HEK293T (cell line): ENCODE measurements around the gene STRN3.

Experiments
- CTCF ChIA-PET: fragments of 350-600 bp; formaldehyde crosslinking; extraction: SDS; loops from one replicate; lab custom pipeline; 2021; ENCODE audit warnings: antibody characterized with exemption, inconsistent platforms; lab: Yijun Ruan, JAX
- POLR2A ChIA-PET: fragments of 350-600 bp; formaldehyde crosslinking; extraction: SDS; loops from one replicate; lab custom pipeline; 2020; ENCODE audit warnings: antibody characterized with exemption, inconsistent platforms; lab: Yijun Ruan, JAX
- DNase-seq: peaks from one replicate; pipeline ENCODE4 v3.0.0; 2012; ENCODE audit warnings: mixed read lengths; ENCODE audit errors: extremely low spot score
- ARNT ChIP-seq: fragments of 450-650 bp; IDR thresholded peaks from 2 replicates; pipeline ENCODE4 v1.6.1; 2017; ENCODE audit warnings: mild to moderate bottlenecking
- BHLHE40 ChIP-seq: fragments of 450-650 bp; IDR thresholded peaks from 2 replicates; pipeline ENCODE4 v1.6.1; 2016; ENCODE audit warnings: mild to moderate bottlenecking, moderate library complexity, borderline replicate concordance
- CTBP1 ChIP-seq: fragments of 450-650 bp; IDR thresholded peaks from 2 replicates; pipeline ENCODE4 v1.6.1; 2016; ENCODE audit warnings: borderline replicate concordance
- ELF4 ChIP-seq: fragments of 450-650 bp; IDR thresholded peaks from 2 replicates; pipeline ENCODE4 v1.6.1; 2017; ENCODE audit warnings: antibody characterized with exemption
- FOXA1 ChIP-seq: fragments of 450-650 bp; IDR thresholded peaks from 2 replicates; pipeline ENCODE4 v1.6.1; 2016; ENCODE audit warnings: mild to moderate bottlenecking
- FOXK2 ChIP-seq: fragments of 450-650 bp; IDR thresholded peaks from 2 replicates; pipeline ENCODE4 v1.6.1; 2016; ENCODE audit warnings: mild to moderate bottlenecking
- FOXM1 ChIP-seq: fragments of 450-650 bp; IDR thresholded peaks from 2 replicates; pipeline ENCODE4 v1.6.1; 2017; ENCODE audit warnings: mild to moderate bottlenecking, borderline replicate concordance
- HDGF ChIP-seq: fragments of 450-650 bp; IDR thresholded peaks from 2 replicates; pipeline ENCODE4 v1.6.1; 2017; ENCODE audit warnings: antibody characterized with exemption, borderline replicate concordance
- L3MBTL2 ChIP-seq: fragments of 450-650 bp; conservative IDR thresholded peaks from 2 replicates; pipeline ENCODE4 v1.6.1; 2016; ENCODE audit warnings: mild to moderate bottlenecking
- LEF1 ChIP-seq: fragments of 450-650 bp; IDR thresholded peaks from 2 replicates; pipeline ENCODE4 v1.6.1; 2017; ENCODE audit warnings: mild to moderate bottlenecking, borderline replicate concordance
- NFRKB ChIP-seq: fragments of 450-650 bp; IDR thresholded peaks from 2 replicates; pipeline ENCODE4 v1.6.1; 2016; ENCODE audit warnings: mild to moderate bottlenecking, moderate library complexity
- PKNOX1 ChIP-seq: fragments of 450-650 bp; IDR thresholded peaks from 2 replicates; pipeline ENCODE4 v1.6.1; 2016
- SP1 ChIP-seq: fragments of 450-650 bp; IDR thresholded peaks from 2 replicates; pipeline ENCODE4 v1.6.1; 2017
- SUZ12 ChIP-seq: fragments of 450-650 bp; IDR thresholded peaks from 2 replicates; pipeline ENCODE4 v1.6.1; 2016; ENCODE audit warnings: mild to moderate bottlenecking
- TARDBP ChIP-seq: fragments of 450-650 bp; IDR thresholded peaks from 2 replicates; pipeline ENCODE4 v1.6.1; 2016
- ZNF384 ChIP-seq: fragments of 450-650 bp; IDR thresholded peaks from 2 replicates; pipeline ENCODE4 v1.6.1; 2016

The STRN3 gene

GRCh38 chr14:31030469-31030868, 4.3 kb upstream of the STRN3 start:
- ChIA-PET CTCF (no interaction called here), POLR2A (no interaction called here)
- DNase-seq: no peak
- TF ChIP-seq BHLHE40: no peak
- no peak for TF ChIP-seq FOXK2
- TF ChIP-seq ELF4: no peak
- no peak for TF ChIP-seq NFRKB
- no peak for TF ChIP-seq CTBP1
- no peak for TF ChIP-seq FOXA1
- no peak for TF ChIP-seq ARNT
- TF ChIP-seq FOXM1: no peak
- no peak for TF ChIP-seq TARDBP
- TF ChIP-seq LEF1: no peak
- no peak for TF ChIP-seq PKNOX1
- no peak for TF ChIP-seq SP1
- TF ChIP-seq HDGF: no peak

DNA sequence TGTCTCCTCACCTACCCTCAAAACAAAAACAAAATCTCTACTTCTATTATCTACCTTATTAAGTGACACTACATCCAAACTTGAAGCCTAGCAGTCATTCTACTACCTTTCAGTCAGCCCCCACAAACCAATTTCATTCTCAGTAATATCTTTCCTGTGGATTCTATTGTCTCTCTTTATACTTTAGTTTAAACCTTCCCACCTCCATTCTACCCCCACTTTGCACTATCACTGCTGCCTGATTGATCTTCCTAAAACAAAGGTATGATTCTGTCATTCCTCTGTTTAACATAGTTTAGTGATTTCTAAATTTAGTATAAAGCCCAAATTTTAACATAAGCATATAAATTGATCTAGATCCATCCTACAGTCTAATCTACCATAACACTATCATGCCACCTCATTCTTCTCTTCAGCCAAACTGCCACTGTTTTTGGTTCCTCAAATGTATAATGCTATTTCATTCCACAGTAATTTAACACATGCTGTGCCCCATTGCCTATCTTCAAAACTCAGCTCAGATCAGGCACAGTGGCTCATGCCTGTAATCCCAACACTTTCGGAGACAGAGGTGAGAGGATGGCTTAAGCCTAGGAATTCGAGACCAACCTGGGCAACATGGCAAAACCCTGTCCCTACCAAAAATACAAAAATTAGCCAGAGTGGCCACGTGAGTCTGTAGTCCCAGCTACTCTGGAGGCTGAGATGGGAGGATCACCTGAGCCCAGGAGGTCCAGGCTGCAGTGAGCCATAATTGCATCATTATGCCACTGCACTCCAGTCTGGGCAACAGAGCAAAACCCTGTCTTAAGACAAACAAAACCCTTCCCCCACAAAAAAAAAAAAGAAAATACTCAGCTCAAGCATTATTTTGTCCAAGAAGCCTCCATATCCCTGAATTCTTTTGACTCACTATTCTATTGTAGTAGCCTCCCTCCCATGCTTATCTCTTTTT, 3.1 kb upstream of the STRN3 start:
- POLR2A ChIA-PET: no interaction called here
- no peak for TF ChIP-seq SUZ12
- no peak for TF ChIP-seq FOXM1
- TF ChIP-seq L3MBTL2: no peak
- no peak for TF ChIP-seq LEF1
- no peak for TF ChIP-seq TARDBP
- TF ChIP-seq FOXK2: no peak
- no peak for TF ChIP-seq FOXA1
- no peak for TF ChIP-seq SP1
- TF ChIP-seq BHLHE40: no peak
- no peak for TF ChIP-seq HDGF
- no peak for TF ChIP-seq ELF4
- CTCF ChIA-PET: interaction anchor here (1.0 kb wide), 1 partner anchor 53 kb away, joined by 3 read pairs; no protein-coding TSS in a partner anchor
- no peak for DNase-seq

DNA sequence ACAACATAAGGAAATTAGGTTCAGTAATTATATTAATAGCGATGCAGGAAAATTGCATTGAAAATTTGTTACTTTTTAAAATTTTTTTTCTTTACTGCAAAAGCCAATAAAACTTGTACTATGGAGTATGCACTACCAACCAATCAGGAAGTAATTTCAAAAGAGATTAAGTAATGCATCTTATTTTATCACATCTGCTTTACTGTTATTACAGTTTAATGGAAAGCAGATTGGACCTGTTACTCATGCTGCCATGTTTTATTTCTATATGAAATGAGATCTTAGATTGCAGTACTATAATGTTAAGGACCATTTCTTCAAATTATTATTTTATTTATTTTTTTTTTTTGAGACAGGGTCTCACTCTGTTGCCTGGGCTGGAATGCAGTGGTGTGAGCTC, 1.7 kb upstream of the STRN3 start:
- TF ChIP-seq L3MBTL2: no peak
- TF ChIP-seq PKNOX1: no peak
- no peak for TF ChIP-seq BHLHE40
- no peak for TF ChIP-seq FOXK2
- no peak for TF ChIP-seq FOXA1
- TF ChIP-seq TARDBP: no peak
- no peak for TF ChIP-seq ARNT
- no peak for TF ChIP-seq SP1
- TF ChIP-seq FOXM1: no peak
- no peak for TF ChIP-seq ZNF384
- TF ChIP-seq LEF1: no peak
- no peak for TF ChIP-seq ELF4
- no peak for TF ChIP-seq SUZ12
- TF ChIP-seq HDGF: no peak
- TF ChIP-seq NFRKB: no peak
- no peak for DNase-seq
- POLR2A ChIA-PET: interaction anchor here (1.8 kb wide), 1 partner anchor 180 kb away, joined by 5 read pairs; the partner anchor contains the start of gene HECTD1
- CTCF ChIA-PET: interaction anchor here (0.6 kb wide), 1 partner anchor 14 kb away, joined by 3 read pairs; no protein-coding TSS in a partner anchor

- TF ChIP-seq PKNOX1: peak; percentile 74
- TF ChIP-seq LEF1: no peak
- no peak for TF ChIP-seq ELF4
- no peak for TF ChIP-seq ARNT
- no peak for TF ChIP-seq TARDBP
- TF ChIP-seq FOXA1: no peak
- TF ChIP-seq NFRKB: no peak
- no peak for TF ChIP-seq L3MBTL2
- TF ChIP-seq FOXK2: no peak
- TF ChIP-seq SP1: no peak
- TF ChIP-seq ZNF384: peak; percentile 86
- TF ChIP-seq BHLHE40: no peak
- no peak for TF ChIP-seq HDGF
- TF ChIP-seq FOXM1: no peak
- CTCF ChIA-PET: interaction anchor here (0.6 to 0.9 kb wide), 4 partner anchors 31 to 56 kb away, joined by 3 to 4 read pairs (median 4); no protein-coding TSS in a partner anchor
- POLR2A ChIA-PET: interaction anchor here (0.6 to 2.1 kb wide), 24 partner anchors 8 to 369 kb away, joined by 3 to 11 read pairs (median 4); partner anchors contain the start of gene HECTD1
- peak; percentile 90 for DNase-seq
Observed at GRCh38 chr14:31026450-31027235, 464 bp upstream of the STRN3 start.

DNA sequence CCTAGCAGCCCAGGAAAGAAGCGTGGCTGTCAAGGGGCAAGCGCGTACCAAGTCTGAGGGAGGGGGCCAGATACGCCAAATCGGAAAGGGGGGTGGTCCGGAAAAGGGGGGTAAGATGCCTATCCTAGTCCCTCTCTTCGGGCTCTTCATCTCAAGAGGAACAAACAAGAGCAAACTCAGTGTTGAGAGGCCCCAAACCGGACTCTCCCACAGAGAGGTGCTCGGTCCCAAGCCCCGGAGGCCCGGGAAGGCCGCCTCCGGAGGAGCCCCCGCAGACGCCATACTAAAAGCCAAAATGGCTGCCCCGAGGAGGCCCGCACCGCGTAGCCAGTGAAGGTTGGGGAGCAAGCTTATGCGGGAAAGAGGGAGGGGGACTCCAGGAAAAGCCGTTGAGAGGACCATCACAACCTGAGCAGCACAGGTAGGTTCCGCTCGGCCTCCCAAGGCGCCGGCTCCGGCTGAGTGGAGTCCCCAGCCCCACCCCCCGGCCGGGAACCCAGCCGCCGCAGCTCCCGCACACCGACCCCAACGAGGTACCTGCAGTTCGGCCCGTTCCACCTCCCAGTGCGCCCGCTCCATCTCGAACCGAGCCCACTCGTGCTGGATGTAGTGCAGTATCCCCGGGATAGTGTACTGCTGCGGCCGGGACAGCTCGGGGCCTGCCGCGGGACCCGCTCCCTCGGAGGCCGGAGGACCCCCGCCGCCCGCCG, 657 bp downstream of the STRN3 start, which contains the start of gene AP4S1:
Gene AP4S1 (plus strand): TSS at position 283 of the 710 bp plus-strand sequence. CDS start 40,548 bp downstream, outside the sequence.
- TF ChIP-seq BHLHE40 (no peak), ELF4 (no peak), TARDBP (no peak), SP1 (no peak), FOXA1 (no peak)
- CTCF ChIA-PET: interaction anchor here (0.9 kb wide), 1 partner anchor 57 kb away, joined by 4 read pairs; no protein-coding TSS in a partner anchor
- DNase-seq: peak; percentile 48
- POLR2A ChIA-PET: interaction anchor here (0.6 to 2.1 kb wide), 14 partner anchors 10 to 180 kb away, joined by 3 to 10 read pairs (median 6); no protein-coding TSS in a partner anchor
